MM.1S (cell line): ENCODE measurements around the gene OVCH1.

Source experiments
- DNase-seq: peaks from one replicate; pipeline ENCODE4 v3.0.0-alpha.2; 2015
- H2AFZ ChIP-seq: fragments of 300-600 bp; sonication (generic); 2 replicates; pipeline ENCODE4 v1.6.0; 2016; ENCODE audit warnings: antibody characterized with exemption, low read length
- H3F3A ChIP-seq: fragments of 300-600 bp; sonication (generic); 2 replicates; pipeline ENCODE4 v1.6.1; 2016; ENCODE audit warnings: mild to moderate bottlenecking, antibody characterized with exemption, low read length, moderate library complexity, mixed read lengths; ENCODE audit not compliant: insufficient read depth
- H3K27ac ChIP-seq: fragments of 300-600 bp; sonication (generic); 2 replicates; pipeline ENCODE4 v1.5.1; 2016; ENCODE audit warnings: mild to moderate bottlenecking, low read length
- H3K27me3 ChIP-seq: fragments of 300-600 bp; sonication (generic); replicated peaks from 2 replicates; pipeline ENCODE4 v1.6.0; 2016; ENCODE audit warnings: low read length; ENCODE audit not compliant: insufficient read depth
- H3K36me3 ChIP-seq: fragments of 300-600 bp; sonication (generic); replicated peaks from 2 replicates; pipeline ENCODE4 v1.6.1; 2016; ENCODE audit warnings: mild to moderate bottlenecking, low read length, mixed read lengths; ENCODE audit not compliant: insufficient read depth
- H3K4me1 ChIP-seq: fragments of 300-600 bp; sonication (generic); 2 replicates; pipeline ENCODE4 v1.6.1; 2016; ENCODE audit warnings: low read length, mixed read lengths
- H3K4me2 ChIP-seq: fragments of 300-600 bp; sonication (generic); 2 replicates; pipeline ENCODE4 v1.6.0; 2016; ENCODE audit warnings: low read depth, low read length
- H3K4me3 ChIP-seq: fragments of 300-600 bp; sonication (generic); 2 replicates; pipeline ENCODE4 v1.5.1; 2016; ENCODE audit warnings: low read length, mixed read lengths
- H3K79me2 ChIP-seq: fragments of 300-600 bp; sonication (generic); 2 replicates; pipeline ENCODE4 v1.6.1; 2016; ENCODE audit warnings: mixed run types, low read length, mixed read lengths
- H3K9ac ChIP-seq: fragments of 300-600 bp; sonication (generic); 2 replicates; pipeline ENCODE4 v1.6.1; 2016; ENCODE audit warnings: low read length, mixed read lengths
- H3K9me2 ChIP-seq: fragments of 300-600 bp; sonication (generic); replicated peaks from 2 replicates; pipeline ENCODE4 v1.6.1; 2016; ENCODE audit warnings: mild to moderate bottlenecking, low read length, mixed read lengths; ENCODE audit not compliant: insufficient read depth
- H3K9me3 ChIP-seq: fragments of 300-600 bp; sonication (generic); replicated peaks from 2 replicates; pipeline ENCODE4 v1.6.1; 2016; ENCODE audit warnings: mild to moderate bottlenecking, low read length, mixed read lengths; ENCODE audit not compliant: insufficient read depth
- H4K20me1 ChIP-seq: fragments of 300-600 bp; sonication (generic); 2 replicates; pipeline ENCODE4 v1.6.1; 2016; ENCODE audit warnings: mild to moderate bottlenecking, low read length, moderate library complexity, mixed read lengths; ENCODE audit not compliant: insufficient read depth
- EZH2 ChIP-seq: fragments of 300-600 bp; sonication (generic); optimal IDR thresholded peaks from 2 replicates; pipeline ENCODE3; 2017; ENCODE audit warnings: low read depth, mild to moderate bottlenecking, antibody characterized with exemption, low read length, mixed read lengths
- EZH2phosphoT487 ChIP-seq: fragments of 300-600 bp; sonication (generic); IDR thresholded peaks from 2 replicates; pipeline ENCODE4 v1.6.1; 2018; ENCODE audit warnings: antibody characterized with exemption, low read length
- TF ChIP-seq, protein P1 (sequence below): fragments of 300-600 bp; sonication (generic); IDR thresholded peaks from 2 replicates; pipeline ENCODE4 v1.5.1; 2016; ENCODE audit warnings: antibody characterized with exemption, low read length, mixed read lengths

Gene OVCH1

DNA sequence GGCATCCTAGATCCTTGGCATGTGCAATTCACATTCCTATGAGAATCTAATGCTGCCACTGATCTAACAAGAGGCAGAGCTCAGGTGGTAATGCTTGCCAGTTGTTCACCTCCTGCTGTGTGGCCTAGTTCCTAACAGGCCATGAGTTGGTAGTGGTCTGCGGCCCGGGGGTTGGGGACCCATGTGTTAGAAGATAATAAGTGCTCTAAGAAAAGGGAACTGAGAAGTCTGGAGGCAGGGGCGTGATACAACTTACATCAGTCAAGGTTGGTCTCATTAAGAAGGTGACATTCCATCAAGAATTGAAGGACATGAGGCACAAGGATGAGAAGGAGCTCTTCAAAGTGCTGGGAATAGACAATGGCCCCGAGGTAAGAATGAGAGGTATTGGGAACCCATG lies 49.3 kb downstream of the OVCH1 start:
- no peak overlapping the region for H3K27ac ChIP-seq
- TF ChIP-seq, protein P1, sequence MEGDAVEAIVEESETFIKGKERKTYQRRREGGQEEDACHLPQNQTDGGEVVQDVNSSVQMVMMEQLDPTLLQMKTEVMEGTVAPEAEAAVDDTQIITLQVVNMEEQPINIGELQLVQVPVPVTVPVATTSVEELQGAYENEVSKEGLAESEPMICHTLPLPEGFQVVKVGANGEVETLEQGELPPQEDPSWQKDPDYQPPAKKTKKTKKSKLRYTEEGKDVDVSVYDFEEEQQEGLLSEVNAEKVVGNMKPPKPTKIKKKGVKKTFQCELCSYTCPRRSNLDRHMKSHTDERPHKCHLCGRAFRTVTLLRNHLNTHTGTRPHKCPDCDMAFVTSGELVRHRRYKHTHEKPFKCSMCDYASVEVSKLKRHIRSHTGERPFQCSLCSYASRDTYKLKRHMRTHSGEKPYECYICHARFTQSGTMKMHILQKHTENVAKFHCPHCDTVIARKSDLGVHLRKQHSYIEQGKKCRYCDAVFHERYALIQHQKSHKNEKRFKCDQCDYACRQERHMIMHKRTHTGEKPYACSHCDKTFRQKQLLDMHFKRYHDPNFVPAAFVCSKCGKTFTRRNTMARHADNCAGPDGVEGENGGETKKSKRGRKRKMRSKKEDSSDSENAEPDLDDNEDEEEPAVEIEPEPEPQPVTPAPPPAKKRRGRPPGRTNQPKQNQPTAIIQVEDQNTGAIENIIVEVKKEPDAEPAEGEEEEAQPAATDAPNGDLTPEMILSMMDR: no peak
- TF ChIP-seq EZH2phosphoT487: no peak
- no peak for TF ChIP-seq EZH2

DNA sequence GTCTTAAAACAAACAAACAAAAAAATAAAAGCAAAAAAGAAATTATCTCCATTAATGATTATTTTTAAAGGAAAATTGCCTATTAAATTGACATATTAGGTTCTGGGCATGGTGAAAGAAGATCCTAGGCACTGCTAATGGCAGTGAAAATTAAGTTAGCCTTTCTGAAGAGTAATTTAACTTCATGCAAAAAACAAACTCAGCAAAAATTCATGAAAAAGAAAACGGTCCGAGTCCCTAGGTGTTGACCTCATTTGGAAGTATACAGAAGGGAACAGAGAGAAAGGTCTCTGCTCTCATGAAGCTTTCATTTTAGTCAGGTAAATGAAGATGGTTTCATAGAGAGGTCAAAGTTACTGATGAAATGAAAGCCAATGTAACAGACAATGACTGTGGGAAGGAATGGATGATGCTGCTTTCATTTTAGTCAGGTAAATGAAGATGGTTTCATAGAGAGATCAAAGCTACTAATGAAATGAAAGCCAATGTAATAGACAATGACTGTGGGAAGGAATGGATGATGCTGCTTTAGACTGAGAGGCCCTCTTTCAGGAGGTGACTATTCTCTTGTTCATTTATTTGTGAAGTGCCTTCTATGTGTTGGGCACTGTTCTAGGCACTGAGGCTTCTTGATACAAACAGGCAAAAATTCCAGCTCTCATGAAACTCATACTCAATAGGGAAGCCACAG lies 50.1 kb downstream of the OVCH1 start:
- TF ChIP-seq, protein P1: no peak
- no peak for TF ChIP-seq EZH2phosphoT487
- no peak for TF ChIP-seq EZH2
- Histone ChIP-seq H3K27ac (no peak overlapping the region), H3K9ac (no peak overlapping the region), H3K9me2 (no peaks in the 10 kb centered on the region), H3F3A (no peaks in the 10 kb centered on the region), H3K4me2 (no peak overlapping the region), H3K4me3 (no peak overlapping the region), H3K4me1 (no peaks in the 10 kb centered on the region), H3K79me2 (no peaks in the 10 kb centered on the region), H3K9me3 (no peaks in the 10 kb centered on the region), H3K27me3 (no peaks in the 10 kb centered on the region), H4K20me1 (no peaks in the 10 kb centered on the region), H2AFZ (no peak overlapping the region), H3K36me3 (no peaks in the 10 kb centered on the region)
- DNase-seq: peak; percentile 25

More for the DNA sequence above, 49.3 kb downstream of the OVCH1 start:
- H2AFZ ChIP-seq: no peak overlapping the region
- no peaks in the 10 kb centered on the region for H3K4me1 ChIP-seq
- no peaks in the 10 kb centered on the region for H3K9me2 ChIP-seq
- no peaks in the 10 kb centered on the region for H4K20me1 ChIP-seq
- no peaks in the 10 kb centered on the region for H3K79me2 ChIP-seq
- H3K4me2 ChIP-seq: no peak overlapping the region
- no peak overlapping the region for H3K4me3 ChIP-seq
- H3K27me3 ChIP-seq: no peaks in the 10 kb centered on the region
- H3K9me3 ChIP-seq: no peaks in the 10 kb centered on the region
- DNase-seq: no peak
- H3K9ac ChIP-seq: no peak overlapping the region
- no peaks in the 10 kb centered on the region for H3K36me3 ChIP-seq
- no peaks in the 10 kb centered on the region for H3F3A ChIP-seq

DNA sequence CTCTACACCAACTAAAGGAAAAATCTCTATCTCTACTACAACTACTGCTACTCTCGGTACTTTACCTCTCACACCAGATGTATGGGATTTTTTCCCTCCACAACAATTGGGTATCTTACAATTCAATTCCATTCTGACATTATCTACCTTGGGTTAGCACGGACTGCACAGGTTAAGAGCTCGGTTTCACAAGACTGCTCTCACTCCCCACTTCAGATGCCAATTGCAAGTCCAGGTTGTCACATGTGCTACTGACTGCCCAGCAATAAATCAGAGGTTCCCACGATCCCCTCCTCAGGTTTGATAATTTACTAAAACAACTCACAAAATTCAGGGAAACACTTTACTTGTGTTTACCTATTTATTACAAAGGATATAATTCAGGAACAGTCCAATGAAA lies 58.0 kb downstream of the OVCH1 start:
- Histone ChIP-seq H3K4me1 (no peaks in the 10 kb centered on the region), H3K79me2 (no peaks in the 10 kb centered on the region), H2AFZ (no peak overlapping the region), H3K9me3 (no peaks in the 10 kb centered on the region), H3F3A (no peaks in the 10 kb centered on the region), H3K27ac (no peak overlapping the region), H3K4me3 (no peak overlapping the region), H3K36me3 (no peaks in the 10 kb centered on the region), H3K27me3 (no peaks in the 10 kb centered on the region), H4K20me1 (no peaks in the 10 kb centered on the region), H3K9ac (no peak overlapping the region), H3K4me2 (no peak overlapping the region), H3K9me2 (no peaks in the 10 kb centered on the region; the same call in 1 of the 2 replicates)
- TF ChIP-seq, protein P1: no peak
- TF ChIP-seq EZH2phosphoT487 (no peak), EZH2 (no peak)
- no peak for DNase-seq
